SU-DHL-6 (cell line): ENCODE data around the gene RAC2.
A peak's percentile ranks its signal among the peaks of the same experiment; 100 is the strongest.

Experiments
- H2AFZ ChIP-seq: fragments of 200-600 bp; sonication (generic); 2 replicates; pipeline ENCODE4 v1.6.1; 2014; ENCODE audit warnings: low read depth, mild to moderate bottlenecking, moderate library complexity, mixed read lengths, antibody characterized with exemption, low read length; ENCODE audit not compliant: severe bottlenecking
- H3F3A ChIP-seq: fragments of 200-600 bp; shearing (Covaris generic); 2 replicates; pipeline ENCODE4 v1.6.0; 2016; ENCODE audit warnings: antibody characterized with exemption, mild to moderate bottlenecking; ENCODE audit not compliant: insufficient read depth
- H3K27ac ChIP-seq: fragments of 200-600 bp; sonication (generic); 2 replicates; pipeline ENCODE4 v1.5.1; 2016; ENCODE audit warnings: low read depth, mild to moderate bottlenecking, low read length, moderate library complexity, mixed read lengths
- H3K27me3 ChIP-seq: fragments of 200-600 bp; sonication (generic), shearing (Covaris generic); 2 replicates; pipeline ENCODE4 v1.6.0; 2014; ENCODE audit warnings: mild to moderate bottlenecking, low read length
- H3K36me3 ChIP-seq: fragments of 200-600 bp; sonication (generic); 2 replicates; pipeline ENCODE4 v1.6.1; 2014; ENCODE audit warnings: mild to moderate bottlenecking, low read length, mixed read lengths
- H3K4me2 ChIP-seq: fragments of 300-600, 200-600 bp; shearing (Covaris generic), sonication (generic); 2 replicates; pipeline ENCODE4 v1.6.0; 2014; ENCODE audit warnings: low read length, low read depth, mild to moderate bottlenecking; ENCODE audit not compliant: poor library complexity, severe bottlenecking
- H3K4me3 ChIP-seq: fragments of 200-600 bp; sonication (generic); 2 replicates; pipeline ENCODE4 v1.5.1; 2014; ENCODE audit warnings: antibody characterized with exemption, low read length, mild to moderate bottlenecking, mixed read lengths; ENCODE audit not compliant: insufficient read depth, poor library complexity, severe bottlenecking
- H3K79me2 ChIP-seq: fragments of 200-600 bp; sonication (generic); 2 replicates; pipeline ENCODE4 v1.6.1; 2014; ENCODE audit warnings: mild to moderate bottlenecking, low read length, moderate library complexity; ENCODE audit not compliant: insufficient read depth
- H3K9ac ChIP-seq: fragments of 200-600 bp; sonication (generic); 2 replicates; pipeline ENCODE4 v1.7.0; 2014; ENCODE audit warnings: mild to moderate bottlenecking, low read length
- H3K9me2 ChIP-seq: fragments of 200-600 bp; sonication (generic); replicated peaks from 2 replicates; pipeline ENCODE4 v1.6.1; 2014; ENCODE audit warnings: low read length; ENCODE audit not compliant: insufficient read depth
- H3K9me3 ChIP-seq: fragments of 200-600 bp; sonication (generic); 2 replicates; pipeline ENCODE4 v1.6.1; 2014; ENCODE audit warnings: low read length, mixed read lengths; ENCODE audit not compliant: insufficient read depth
- H4K20me1 ChIP-seq: fragments of 200-600 bp; sonication (generic); 2 replicates; pipeline ENCODE4 v1.6.1; 2014; ENCODE audit warnings: low read depth, mild to moderate bottlenecking, antibody characterized with exemption, low read length, moderate library complexity, mixed read lengths
- CTCF ChIP-seq: fragments of 200-600 bp; sonication (generic); IDR thresholded peaks from one replicate; pipeline ENCODE4 v1.5.1; 2017; ENCODE audit warnings: antibody characterized with exemption, mild to moderate bottlenecking, low read length, moderate library complexity; ENCODE audit not compliant: insufficient read depth, poor library complexity, severe bottlenecking
- EZH2phosphoT487 ChIP-seq: fragments of 200-600 bp; sonication (generic), shearing (Covaris generic); conservative IDR thresholded peaks from 2 replicates; pipeline ENCODE4 v1.6.1; 2018; ENCODE audit warnings: mild to moderate bottlenecking, antibody characterized with exemption, low read length, moderate library complexity, mixed read lengths

RAC2 gene

GRCh38 chr22:37284805-37285355 lies 40.8 kb upstream of the RAC2 start:
- Histone ChIP-seq H3K79me2 (no peaks in the 10 kb centered on the region), H4K20me1 (no peaks in the 10 kb centered on the region), H3K36me3 (no peaks in the 10 kb centered on the region), H3K9me3 (no peaks in the 10 kb centered on the region), H3K27ac (peak overlapping the region; percentile 87), H3K9ac (peak overlapping the region; percentile 45), H3K4me3 (peak overlapping the region; percentile 22), H3F3A (peaks cover 24% of the 10 kb centered on the region), H3K4me2 (peak overlapping the region; percentile 61), H2AFZ (no peak overlapping the region), H3K27me3 (no peaks in the 10 kb centered on the region), H3K9me2 (no peaks in the 10 kb centered on the region)
- TF ChIP-seq CTCF, result no peak
- TF ChIP-seq EZH2phosphoT487, result no peak

- TF ChIP-seq EZH2phosphoT487 (no peak), CTCF (no peak)
- Histone ChIP-seq H3F3A (peaks cover 24% of the 10 kb centered on the region), H3K9ac (peak overlapping the region; percentile 45), H3K4me2 (peak overlapping the region; percentile 61), H2AFZ (no peak overlapping the region), H3K9me3 (no peaks in the 10 kb centered on the region), H3K36me3 (no peaks in the 10 kb centered on the region), H4K20me1 (no peaks in the 10 kb centered on the region), H3K9me2 (no peaks in the 10 kb centered on the region), H3K27ac (peak overlapping the region; percentile 87), H3K79me2 (no peaks in the 10 kb centered on the region), H3K4me3 (peak overlapping the region; percentile 22), H3K27me3 (no peaks in the 10 kb centered on the region)
Measured at GRCh38 chr22:37284126-37284804, 40.2 kb upstream of the RAC2 start.

GRCh38 chr22:37283393-37283937 lies 39.4 kb upstream of the RAC2 start:
- Histone ChIP-seq H3K4me2 (peak overlapping the region; percentile 61), H3K27ac (peak overlapping the region; percentile 87), H3K79me2 (no peaks in the 10 kb centered on the region), H3K9me3 (no peaks in the 10 kb centered on the region), H3K9me2 (no peaks in the 10 kb centered on the region), H3K27me3 (no peaks in the 10 kb centered on the region), H3F3A (peaks cover 24% of the 10 kb centered on the region), H3K36me3 (no peaks in the 10 kb centered on the region), H3K4me3 (peak overlapping the region; percentile 37), H3K9ac (peak overlapping the region; percentile 45), H2AFZ (no peak overlapping the region), H4K20me1 (no peaks in the 10 kb centered on the region)
- TF ChIP-seq EZH2phosphoT487 (no peak), CTCF (peak; percentile 47)
